Activated CD8-positive, alpha-beta memory T cell treated with anti-CD3 and anti-CD28 coated beads, Interleukin-2, amount 50 U/mL, for 4 hours (primary cell): Measurements from ENCODE around the gene COBL.

Experiments
- DNase-seq: peaks from one replicate; pipeline ENCODE4 v3.0.0-alpha.2; 2020

COBL gene

DNA sequence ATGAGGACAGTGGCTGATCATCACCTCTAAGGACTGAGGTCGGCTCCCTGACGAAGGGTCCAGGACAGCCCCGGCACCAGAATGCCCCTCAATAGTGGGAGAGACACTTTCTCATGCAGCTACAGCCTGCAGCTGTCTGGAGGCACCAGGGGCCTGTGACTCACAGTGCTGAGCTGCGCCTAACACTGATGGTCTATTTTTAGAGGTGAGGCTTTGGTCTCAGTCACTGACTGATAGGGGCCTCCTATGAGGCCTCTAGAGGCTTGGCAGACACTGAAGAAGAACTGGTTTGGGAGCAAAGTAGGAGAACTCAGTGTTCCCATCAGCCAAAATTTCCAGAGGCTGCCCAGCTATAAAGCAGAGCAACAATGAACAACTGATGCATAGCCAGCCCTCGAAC is 130.1 kb downstream of the COBL start:
- no peak for DNase-seq

DNA sequence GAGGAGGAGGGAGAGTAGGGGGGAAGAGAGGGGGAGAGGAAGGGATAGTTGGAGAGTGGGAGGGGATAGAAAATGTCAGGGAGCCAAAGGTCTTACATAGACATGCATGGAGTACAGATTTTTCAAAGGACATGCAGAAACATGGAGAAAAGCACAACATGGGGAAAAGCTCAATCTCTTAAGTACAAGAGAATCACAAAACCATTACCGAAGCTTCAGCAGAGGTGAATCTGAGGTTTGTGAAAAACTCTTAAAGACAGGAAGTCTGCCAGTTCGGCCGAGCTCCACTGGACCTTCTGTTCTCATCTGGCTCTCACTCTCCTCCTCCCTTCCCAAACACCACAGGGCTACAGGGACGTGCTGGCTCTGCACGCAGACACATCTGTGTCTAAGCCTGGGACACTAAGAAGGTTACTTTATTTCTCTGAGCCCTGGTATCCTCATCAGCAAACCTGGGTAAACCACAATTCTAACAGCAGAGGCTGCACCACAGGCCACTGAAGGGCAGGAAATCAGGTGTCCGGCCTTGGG is 133.9 kb downstream of the COBL start:
- DNase-seq, result no peak

DNA sequence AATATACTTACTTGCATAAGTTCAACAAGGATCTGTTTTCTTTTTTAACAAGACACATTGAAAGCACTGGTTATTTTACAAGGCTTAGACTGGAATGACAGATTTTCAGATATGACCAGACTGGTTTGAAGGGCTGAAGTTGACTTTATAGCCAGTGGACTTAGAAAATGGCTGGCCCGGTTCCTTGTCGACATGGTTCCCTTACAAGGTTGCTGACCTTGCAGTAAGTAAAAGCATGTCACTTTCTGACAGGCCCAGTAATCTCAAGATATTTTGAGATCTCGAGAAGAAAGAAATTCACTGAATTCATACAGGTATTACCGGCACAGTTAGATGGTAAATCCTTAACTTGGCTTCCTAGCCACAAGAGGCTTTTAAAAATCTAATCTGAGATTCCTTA is 136.5 kb downstream of the COBL start:
- DNase-seq, result no peak

DNA sequence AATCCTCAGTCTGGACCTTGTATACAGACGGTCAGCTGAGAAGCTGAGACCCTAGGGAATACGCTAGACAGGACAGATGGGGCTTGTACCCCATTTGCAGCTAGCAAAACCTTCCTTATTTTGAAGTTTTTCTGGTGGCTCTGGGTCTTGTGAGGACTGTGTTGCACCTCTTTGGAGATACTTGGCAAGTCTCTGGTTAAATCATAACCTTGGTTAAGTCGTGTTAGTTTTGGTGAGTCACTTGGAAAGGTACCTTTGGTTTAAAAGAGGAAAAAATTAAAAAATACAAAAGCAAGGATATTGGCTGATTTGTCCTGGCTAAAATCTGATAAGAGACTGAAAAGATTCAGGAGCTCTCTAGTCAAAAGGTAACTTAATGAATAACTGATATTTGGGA is 140.6 kb downstream of the COBL start:
- no peak for DNase-seq

DNA sequence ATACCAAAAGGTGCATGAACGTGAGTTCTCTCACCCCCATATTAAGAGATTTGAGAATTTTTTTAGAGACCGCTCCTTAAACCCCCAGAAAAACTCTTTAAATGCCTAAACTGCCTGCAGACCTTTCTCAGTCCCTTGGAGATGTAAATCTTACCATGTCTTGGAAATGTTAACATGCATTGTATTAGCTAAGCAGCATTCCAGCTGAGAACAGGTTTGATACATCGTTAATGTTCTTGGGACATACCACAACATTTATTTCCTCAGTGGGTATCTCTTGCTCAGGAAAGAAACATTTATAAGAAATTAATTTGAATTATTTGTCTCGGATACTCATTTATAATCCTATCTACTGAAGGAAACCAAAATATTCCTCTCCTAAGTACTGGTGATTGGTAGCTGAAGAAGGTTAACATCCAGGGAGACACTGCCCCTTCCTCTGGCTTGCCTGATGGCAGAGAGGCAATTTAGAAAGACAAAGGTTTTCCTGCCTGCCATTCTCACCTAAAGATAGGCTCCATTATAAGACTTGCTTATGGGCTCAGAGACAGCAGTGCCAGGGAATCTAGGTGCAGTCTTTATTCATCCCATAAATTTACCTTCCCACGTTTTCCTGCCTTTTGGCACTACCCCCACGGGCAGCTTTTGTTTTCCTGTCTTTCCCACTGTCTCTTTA is 141.2 kb downstream of the COBL start:
- DNase-seq, result no peak

DNA sequence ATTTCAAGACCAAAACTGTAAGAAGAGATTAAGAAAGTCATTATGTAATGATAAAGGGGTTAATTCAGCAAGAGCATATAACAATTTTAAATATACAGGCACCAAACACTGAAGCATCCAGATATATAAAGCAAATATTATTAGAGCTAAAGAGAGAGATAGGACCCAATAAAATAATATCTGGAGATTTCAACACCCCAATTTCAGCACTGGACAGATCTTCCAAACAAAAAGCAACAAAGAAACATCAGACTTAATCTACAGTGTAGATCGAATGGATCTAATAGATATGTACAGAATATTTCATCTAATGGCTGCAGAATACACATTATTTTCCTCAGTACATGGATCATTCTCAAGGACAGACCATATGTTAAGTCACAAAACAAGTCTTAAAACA is 151.3 kb downstream of the COBL start:
- DNase-seq, result no peak

DNA sequence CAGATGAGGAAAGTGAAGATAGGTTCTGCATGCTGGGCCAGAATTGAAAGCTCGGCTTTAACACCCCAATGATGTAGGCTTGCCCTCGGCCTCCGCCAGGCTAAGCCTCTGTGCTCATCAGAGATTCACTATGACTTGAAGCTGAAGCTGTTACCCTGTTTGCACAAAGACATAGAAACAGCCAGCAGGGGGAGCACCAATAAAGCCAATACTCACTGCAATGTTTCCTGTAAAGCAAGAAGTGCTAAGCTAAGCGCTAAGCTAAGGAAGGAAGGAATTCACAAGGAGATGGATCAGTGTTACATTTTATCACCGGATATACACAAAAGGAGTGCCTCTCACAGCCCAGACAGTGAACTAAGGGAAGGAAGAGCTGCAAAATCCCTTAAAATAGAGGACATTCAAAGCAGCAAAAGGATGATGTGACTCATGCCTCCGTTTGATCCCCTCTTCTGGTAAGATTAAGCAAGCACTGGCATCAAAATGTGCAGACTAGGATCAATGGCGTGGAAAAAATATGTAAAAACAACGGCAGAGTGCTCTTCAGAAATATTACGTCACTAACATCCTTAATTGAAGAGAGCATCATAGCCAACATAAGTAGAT is 153.8 kb downstream of the COBL start:
- DNase-seq, result peak; percentile 58

DNA sequence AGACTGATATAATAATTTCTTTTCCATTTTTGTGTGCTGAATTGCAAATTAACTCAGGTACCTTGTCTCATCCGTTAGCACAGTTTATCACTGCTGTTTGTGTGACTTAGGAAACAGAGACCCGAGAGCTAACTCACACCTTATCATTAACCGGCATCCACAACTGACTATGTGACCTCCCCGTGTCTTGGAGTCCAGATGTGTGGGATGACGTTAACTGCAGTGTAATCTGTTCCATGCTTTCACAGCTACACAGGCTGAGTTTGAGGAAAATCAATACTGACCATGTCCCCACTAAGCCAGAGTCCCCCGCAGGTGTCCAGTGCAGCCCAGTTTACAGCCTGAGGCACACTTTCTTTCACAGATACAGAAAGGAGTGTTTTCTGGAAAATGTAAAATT is 154.7 kb downstream of the COBL start:
- no peak for DNase-seq

DNA sequence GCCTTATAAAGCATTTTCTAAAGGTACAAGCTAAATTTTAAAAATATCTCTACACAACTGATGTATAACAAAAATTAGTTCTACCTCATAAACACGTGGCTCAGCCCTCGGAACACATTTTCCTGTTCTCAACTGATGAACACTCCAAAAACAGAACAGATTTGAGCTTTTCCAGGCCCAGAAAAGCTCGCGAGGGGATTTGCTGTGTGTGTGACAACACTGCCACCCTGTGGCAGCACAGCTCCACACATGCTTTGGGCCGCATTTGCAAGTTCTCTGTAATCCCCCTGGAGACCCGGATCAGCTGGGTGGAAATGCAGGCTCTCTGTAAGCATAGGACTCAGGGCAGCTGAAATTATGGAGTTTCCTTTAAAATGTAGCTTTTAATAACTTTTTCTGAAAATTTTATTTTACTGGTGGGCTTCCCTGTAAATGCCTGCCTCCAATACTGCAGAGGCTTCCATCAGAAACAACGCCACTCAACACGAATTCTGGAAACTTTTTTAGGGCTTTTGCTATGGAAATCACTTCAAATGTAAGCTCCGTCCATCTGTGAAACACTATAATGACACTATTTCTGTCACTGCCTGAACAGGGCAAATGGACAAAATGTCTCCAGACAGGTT is 155.5 kb downstream of the COBL start:
- DNase-seq, result peak; percentile 49

DNA sequence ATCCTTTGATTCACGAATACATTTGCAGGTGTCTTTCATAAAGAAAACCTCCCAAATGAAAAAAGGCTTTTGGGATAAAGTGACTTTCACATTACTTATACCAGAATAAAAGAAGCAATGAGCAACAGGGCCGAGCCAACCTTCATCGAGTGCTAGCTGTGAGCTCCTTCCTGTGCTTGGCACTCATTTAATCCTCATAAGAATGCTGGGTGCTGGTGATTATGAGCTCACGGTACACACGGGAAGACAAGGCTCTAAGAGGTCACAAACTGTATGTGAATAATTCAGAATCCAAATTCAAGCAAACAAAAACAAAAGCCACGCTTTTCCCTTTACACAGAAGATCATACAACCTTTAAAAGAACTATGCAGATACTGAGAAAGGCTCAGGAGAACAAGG is 156.2 kb downstream of the COBL start:
- DNase-seq, result no peak

DNA sequence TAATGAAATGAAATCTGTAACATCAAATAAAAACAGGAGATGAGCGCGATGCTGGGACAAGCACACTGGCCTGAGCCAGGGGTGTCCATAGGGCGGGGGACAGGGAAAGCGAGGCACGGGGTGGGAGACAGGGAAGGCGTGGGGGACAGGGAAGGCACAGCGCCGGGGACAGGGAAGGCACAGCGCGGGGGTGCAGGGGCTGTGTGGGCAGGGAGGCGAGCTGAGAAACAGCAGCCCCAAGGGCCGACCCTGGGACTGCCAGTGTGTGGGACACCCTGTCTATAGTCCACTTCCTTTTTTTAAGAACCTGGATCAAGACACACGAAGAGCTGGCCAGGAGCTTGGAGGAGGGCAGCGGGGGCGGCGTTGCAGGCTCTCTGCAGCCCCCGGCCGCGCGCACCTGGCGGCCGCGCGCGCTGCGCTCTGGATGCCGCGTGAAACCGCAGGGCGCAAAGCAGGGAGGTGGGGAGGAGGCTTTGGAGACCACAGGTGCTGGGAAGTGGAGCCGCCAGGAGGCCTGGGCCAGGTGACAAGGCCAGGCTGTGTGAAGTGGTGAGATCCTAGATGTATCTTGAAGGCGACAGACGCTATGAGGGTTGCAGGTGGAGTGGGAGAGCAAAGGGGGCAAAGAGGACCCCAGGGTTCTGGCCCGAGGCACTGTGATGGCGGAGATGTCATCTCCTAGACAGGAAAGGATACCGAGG is 157.7 kb downstream of the COBL start:
- DNase-seq, result no peak

DNA sequence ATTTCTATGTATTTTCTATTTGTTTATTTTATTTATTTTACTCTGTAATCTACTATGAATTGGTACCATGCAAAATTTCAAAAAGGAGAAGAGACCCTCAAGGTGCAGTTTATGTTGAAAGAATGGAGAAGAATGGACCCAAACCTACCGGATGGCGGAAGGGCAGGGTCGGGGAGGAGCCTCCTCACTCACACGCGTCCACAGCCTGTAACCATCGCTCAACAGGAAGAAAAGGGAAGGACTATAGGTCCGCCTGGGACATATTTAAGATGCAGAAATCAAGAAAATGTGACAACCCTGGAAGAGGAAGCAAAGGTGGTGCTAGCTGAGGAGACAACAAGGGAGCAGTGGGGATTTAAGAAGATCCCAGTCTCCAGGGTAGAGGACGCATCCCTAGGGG is 158.4 kb downstream of the COBL start:
- no peak for DNase-seq

DNA sequence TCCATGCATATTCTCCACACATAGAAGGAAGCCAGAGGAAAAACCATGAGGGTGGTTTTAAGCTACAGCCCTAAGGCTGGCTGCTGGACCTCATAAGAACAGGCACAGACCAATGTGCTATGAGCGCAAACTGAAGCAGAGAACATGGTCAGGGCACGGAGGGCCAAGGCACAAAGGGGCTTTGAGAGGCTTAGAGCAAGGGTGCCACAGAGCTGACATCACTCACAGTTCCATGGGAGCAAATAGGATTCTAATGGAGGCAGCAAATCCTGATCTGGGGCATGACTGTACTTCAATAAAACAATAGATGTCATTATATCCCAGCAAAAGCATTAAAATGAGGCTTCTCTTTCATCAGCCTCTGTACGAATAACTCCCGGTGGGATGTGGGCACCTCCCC is 162.4 kb downstream of the COBL start:
- no peak for DNase-seq

DNA sequence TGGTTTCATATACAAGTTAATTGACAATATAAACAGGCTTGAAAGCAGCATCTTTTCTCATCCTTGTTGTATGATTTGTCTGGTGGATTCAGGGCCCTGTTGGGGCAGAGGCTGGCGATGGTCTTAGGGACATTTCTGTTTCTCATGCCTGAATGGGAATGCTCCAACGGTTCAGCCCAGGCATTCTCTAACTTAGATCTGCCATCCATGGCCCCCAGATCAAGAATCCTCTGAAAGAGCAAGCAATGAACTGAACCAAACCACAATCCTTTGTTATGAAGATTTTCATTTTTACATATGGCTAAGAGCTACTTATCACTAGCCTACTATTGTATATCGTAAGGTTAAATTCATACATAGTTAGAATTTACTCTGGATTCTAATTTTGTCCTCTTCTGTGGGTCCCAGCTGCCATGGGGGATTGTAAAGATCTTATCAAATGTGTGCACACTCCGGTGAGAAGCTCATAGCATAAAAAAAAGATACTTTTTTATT is 163.9 kb downstream of the COBL start:
- DNase-seq, result no peak

DNA sequence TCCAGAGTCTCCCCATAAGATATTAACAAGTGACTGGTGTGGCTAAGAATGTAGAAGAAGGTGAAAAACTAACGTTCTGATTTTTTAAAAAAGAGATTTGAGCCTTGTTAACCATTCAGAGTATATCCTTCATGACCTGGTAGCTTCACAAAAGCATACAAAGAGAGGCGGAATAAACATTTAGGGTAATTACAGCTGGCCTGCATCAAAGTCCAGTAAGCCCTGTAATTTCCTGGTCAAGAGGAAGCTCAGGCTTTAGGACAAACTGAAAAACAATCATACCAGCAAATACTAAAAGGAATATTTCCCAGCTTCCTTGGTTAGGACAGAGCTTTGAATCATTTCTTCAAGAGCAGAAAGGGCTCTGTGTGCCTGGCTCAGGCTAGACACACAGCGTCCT is 165.2 kb downstream of the COBL start:
- no peak for DNase-seq

DNA sequence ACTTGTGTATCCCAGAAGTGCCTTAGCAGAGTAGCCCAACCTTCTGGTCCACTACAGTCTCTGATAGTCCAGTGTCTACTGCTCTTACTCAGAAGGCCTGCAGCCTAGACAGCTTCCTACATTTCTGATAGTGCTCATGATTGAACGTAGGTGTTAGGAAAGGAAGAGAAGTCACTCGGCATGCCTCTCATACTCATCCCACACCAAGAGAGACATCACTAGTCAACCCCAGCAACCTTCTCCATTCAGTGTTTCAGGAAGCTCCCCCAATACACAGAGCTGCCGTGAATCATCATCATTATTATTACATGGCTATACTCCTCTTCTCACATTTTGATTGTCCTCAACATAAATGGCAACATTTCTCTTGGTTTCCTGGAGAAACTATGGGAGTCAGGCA is 166.4 kb downstream of the COBL start:
- DNase-seq, result no peak

DNA sequence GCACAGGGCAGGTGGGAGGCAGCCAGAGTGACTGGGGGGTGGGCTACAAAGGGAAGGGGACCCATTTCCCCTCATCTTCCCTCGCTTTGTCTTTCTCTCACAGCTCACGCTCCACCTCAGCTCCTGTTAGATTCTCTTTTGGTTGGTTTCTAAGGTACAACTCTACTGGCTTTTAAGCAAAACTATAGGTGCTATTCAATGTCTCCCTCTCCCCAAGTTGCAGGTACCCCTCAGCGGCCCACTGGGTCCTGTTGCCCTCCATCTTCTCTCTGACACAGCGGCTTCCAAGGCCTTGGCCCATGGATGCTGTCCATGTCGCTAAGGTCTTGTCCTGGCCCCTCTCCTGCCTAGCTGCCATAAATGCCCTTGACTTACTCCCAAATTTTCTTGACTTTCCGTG is 168.4 kb downstream of the COBL start:
- DNase-seq, result no peak

DNA sequence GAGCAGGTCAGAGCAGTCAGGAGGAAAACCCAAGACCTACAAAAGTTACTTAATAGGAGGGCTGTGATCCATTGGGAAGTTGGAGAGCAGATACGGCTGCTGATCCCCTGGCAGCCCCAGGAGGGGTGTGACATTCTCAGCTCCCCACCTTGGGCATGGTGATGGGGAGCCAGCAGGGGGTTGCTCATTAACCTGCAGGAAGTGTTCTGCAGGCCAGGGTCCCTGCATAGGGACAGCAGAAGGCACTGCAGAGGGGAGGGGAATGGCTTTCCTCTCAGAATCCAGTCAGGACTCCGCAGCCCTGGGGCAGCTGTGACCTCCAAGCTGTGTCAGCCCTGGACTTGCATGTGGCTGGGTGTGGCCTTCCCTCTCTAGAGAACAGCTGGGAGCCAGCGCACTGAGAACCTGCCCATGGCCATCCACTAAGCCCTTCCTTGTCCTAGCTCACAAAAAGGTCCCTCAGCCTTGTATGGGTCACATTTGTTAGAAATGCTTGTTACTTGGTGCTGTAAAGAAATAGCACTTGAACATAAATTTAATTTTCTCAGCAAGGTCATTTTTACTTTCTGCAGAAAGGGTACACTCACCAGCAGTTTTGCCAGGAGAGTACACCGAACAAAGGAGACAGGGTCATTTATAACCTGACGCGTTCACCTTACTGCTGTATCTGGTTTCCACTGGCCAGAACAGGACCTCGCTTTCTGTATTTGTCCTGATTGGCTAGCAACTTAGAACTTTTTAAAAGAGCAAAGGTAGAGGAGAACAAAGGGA is 169.6 kb downstream of the COBL start:
- no peak for DNase-seq

DNA sequence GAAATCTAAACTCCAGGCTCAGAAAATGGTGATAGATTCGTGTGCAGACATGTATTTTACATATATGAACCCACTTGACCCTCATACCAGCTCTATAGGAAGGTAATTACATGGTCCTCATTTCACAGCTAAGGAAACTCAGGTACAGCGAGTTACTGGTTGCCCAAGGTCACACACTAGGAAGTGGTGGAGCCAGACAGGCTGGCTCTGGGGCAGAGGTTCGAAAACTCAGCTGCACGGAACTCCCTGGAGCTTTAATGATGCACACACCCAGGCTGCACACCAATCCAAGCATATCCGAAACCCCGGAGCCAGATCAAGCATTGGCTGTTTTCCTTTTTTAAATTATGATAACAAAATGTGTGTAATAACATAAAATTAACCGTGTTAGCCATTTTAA is 172.4 kb downstream of the COBL start:
- no peak for DNase-seq

DNA sequence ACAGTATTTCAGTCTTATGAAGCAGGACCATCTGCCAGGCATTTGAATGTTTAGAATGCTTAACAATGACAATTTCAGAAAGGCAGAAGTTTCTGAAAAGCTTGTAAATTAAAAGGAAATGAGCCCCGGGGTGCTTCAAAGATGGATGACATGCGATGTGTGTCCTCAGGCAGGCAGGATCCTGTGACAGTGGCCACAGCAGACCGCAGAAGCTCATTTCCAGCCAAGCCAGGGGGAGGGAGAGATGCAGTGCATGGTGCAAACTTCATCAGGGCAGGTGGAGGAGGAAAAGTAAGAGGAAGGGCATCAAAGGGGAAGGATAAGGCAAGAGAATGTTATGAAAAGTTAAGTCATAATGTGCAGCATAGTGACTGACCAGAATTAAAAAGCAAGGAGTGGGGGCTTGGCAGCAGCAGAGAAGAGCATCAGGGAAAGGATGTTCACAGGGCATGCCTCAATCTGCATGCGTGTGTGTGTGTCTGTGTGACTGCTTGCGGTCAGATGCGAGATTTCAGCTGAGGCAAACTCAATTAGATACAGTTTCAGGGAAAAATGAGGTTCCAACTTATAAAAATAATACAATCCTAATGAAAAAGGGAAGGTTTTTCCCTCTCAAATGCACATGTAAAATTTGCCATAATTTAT is 173.7 kb downstream of the COBL start:
- DNase-seq, result no peak

DNA sequence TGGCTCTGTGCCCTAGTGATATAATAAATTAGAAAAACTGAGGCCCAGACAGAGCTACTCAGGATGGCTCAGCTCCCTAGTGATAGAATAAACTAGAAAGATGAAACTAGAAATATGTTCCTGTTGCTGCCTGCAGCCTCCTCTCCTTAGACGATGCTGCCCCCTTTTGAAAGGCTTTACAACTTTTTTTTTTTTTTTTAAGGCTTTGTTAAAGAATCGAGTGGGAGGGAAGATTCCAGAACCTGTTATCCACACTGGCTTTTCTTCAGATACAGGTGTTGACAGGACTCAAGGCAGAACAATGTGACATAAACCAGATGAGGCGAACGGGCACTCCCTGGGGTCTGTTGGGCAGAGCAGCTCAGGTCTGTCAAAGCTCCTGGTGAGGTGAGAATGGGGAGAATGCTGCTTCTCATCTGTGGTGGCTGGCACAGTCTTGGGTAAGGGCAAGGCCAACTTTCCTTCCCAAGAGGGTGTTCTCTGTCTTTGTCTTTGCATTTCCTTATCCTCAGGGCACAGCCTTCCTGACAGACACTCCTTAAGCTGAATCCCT is 175.1 kb downstream of the COBL start:
- DNase-seq, result no peak
